ENCODE results near the gene FXYD4.
"Not testable (repeated sequence)": the region's sequence is repeated elsewhere in the genome, so short reads cannot be mapped to it uniquely, and the experiment has no call there.

FXYD4 gene

DNA sequence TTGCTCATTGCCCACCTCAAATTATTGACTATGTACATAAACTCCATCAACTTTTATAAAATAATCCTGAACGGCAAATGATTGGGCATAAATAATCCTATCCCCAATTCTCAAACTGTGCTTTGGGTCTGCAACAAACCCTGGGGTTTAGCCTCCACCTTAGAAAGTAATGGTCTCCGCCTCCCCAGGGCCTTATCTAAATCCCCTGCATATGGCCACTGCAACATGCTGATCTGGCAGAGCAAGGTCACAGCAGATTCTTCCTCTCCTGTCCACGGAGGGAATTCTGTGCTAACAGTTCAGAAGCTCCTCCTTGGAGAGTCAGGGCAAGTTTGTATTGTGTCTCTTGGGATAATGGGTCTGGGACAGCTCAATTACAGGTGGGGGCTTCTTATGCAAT, 18.4 kb downstream of the FXYD4 start:
- in situ Hi-C loops (cut with HindIII; ENCODE audit: low pct_ligation_motif_present, low pct_unique_long_range_greater_than_20kb, low sequenced_read_pairs), result no loop called here
- no peak for DNase-seq

DNA sequence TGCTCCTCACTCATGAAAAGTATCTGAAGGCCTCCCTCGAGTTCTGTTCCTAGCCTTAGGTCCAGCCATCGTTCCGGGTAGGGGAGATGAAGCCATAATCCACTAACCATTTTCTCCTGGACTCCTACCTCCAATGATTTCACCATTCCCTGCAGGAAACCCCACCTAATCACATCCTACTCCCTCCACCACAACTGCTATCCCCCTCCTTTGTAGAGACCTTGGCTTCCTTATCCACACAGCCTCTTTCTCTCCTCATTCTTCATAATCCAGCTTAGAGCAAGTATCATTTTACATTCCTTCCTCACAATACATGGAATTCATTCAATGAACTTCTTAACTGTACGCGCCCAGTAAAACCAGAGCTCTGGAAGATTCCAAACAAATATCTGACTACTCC, 18.9 kb downstream of the FXYD4 start:
- no peak for DNase-seq
- in situ Hi-C loops (cut with HindIII; ENCODE audit: low pct_ligation_motif_present, low pct_unique_long_range_greater_than_20kb, low sequenced_read_pairs), result no loop called here

DNA sequence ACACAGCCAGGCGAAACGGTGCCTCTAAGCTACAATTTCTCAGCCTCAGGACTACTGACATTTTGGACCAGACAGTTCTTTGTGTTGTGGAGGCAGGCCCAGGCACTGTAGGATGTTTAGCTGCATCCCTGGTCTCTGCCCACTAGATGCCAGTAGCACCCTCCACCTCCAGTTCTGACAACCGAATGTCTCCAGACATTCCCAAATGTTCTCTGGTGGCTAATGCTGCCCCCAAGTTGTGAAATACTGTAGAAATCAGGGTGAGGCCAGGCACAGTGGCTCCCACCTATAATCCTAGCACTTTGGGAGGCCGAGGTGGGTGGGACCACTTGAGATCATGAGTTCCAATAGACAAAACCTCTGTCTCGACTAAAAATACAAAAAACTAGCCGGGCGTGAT, 19.3 kb downstream of the FXYD4 start:
- in situ Hi-C loops (cut with HindIII; ENCODE audit: low pct_ligation_motif_present, low pct_unique_long_range_greater_than_20kb, low sequenced_read_pairs), result no loop called here
- DNase-seq, result peak; percentile 61

DNA sequence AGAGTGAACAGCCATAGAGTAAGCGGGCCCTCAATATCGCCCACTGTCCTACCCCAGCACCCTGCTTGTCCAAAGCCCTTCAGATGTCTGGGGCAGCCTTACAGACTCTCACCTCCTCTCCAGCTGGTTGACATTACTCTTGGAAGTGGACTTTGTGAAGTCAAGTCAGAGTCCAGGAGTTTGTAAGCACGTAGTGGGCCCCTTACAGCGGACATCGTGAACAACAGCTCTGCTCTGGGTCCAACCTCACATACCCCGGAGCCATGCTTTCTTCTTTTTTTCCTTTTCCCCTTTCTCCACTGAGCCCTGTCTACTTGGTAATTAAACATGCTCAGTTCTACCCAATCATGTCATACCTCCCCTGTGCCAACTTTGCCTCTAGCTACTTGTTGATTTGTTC, 20.1 kb downstream of the FXYD4 start:
- in situ Hi-C loops (cut with HindIII; ENCODE audit: low pct_ligation_motif_present, low pct_unique_long_range_greater_than_20kb, low sequenced_read_pairs), result no loop called here
- DNase-seq, result no peak

DNA sequence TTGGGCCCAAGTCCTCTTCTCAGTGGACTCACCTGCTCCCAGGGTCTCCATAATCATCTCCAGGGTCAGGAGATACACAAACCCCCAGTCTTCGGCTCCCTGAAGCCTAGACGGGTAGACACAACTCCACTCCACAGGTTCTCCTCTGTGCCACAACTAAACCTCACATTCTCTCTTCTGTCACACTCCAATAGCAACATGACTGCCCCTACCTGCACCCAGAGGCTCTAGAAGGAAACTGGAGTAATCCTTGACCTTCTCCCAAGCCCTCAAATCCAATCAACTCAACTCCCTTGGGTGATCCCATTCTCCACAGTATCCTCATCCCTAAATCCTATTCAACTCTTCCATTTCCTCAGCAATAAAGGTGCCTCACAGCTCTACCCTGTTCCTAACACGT, 21.3 kb downstream of the FXYD4 start:
- no peak for DNase-seq
- in situ Hi-C loops (cut with HindIII; ENCODE audit: low pct_ligation_motif_present, low pct_unique_long_range_greater_than_20kb, low sequenced_read_pairs), result no loop called here

DNA sequence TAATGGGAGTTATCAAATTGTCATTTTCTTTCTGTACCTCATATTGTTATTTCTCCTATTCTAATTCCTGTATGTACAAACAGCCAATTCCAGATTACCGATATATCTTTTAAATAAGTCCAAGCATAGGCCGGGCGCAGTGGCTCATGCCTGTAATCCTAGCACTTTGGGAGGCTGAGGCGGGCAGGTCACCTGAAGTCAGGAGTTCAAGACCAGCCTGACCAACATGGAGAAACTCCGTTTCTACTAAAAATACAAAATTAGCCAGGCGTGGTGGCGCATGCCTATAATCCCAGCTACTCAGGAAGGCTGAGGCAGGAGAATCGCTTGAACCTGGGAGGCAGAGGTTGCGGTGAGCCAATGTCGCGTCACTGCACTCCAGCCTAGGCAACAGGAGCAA, 21.8 kb downstream of the FXYD4 start:
- in situ Hi-C loops (cut with HindIII; ENCODE audit: low pct_ligation_motif_present, low pct_unique_long_range_greater_than_20kb, low sequenced_read_pairs); DNase-seq: not testable (repeated sequence)

DNA sequence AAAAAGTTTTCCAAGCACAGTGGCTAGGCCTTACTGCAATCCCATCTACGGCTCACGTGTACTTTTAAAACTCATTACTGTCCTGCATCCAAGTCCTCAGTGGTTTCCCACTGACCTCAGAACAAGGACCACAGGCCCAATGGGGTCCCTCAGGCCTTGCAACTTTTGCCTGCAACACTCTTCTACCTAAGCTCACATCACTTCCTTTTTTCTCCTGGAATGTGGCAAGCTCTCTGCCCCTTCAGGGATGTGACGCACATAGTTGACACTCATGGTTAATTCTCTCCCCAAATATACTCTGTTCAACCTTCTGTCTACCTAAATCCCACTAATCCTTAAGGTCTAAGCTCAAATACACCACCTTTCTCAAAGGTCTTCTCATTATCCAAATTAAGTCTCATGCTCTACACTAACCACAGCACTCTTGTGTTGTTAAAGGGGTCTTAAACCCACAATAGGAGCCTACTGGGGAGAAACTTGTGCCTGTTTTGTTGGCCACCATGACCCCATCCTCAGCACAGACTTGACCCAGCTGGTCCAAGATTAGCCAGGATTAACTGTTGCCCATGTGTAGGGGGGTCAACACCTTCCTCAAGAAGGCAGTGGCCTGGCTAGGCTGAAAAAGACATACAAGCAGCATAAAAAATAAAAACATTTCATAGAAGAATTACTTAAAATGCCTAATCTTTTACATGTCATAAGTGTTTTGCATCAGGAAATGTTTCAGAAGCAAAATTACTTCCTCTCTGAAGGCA, 22.3 kb downstream of the FXYD4 start:
- no peak for DNase-seq

DNA sequence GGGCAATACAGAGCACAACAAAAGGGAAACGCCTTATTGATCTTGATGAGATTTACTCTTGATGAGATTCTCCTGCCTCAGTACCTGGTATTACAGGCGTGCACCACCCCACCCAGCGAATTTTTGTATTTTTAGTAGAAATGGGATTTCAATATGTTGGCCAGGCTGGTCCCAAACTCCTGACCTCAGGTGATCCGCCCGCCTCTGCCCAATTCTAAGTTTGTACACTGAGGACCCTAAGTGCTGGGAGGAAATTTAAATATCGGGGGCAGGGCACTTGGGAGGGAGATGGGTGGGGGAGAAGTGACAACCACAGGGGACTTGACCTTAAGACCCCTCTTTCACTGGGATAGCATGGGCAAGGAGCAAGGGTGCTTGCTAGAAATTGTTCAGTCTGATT, 23.4 kb downstream of the FXYD4 start:
- in situ Hi-C loops (cut with HindIII; ENCODE audit: low pct_ligation_motif_present, low pct_unique_long_range_greater_than_20kb, low sequenced_read_pairs), result no loop called here
- DNase-seq, result no peak

More for the DNA sequence above, 22.3 kb downstream of the FXYD4 start:
- in situ Hi-C loops (cut with HindIII; ENCODE audit: low pct_ligation_motif_present, low pct_unique_long_range_greater_than_20kb, low sequenced_read_pairs), result no loop called here

DNA sequence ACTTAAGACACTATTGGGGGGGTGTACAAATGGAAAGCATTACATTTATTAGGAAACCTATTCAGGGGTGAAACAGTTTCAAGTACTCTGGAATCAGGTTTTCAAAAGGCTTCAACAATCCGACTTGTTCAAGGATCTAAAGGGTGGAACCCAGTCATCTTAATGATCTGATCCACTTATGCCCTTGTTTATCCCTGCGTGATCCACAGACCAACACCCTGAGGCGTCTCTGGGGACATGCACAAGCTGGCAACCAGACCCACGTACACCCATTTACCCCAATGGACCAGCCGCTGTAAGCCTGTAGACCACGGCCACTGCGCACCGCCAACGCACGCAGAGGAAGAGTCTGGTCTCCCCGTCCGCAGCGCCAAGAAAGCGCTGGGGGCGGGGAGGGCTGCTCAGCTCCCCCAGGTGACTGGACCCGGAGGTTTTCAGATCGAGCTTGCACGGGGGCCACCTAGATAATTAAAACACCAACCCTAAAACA, 24.2 kb downstream of the FXYD4 start:
- DNase-seq, result peak; percentile 11
- in situ Hi-C loops (cut with HindIII; ENCODE audit: low pct_ligation_motif_present, low pct_unique_long_range_greater_than_20kb, low sequenced_read_pairs), result no loop called here

DNA sequence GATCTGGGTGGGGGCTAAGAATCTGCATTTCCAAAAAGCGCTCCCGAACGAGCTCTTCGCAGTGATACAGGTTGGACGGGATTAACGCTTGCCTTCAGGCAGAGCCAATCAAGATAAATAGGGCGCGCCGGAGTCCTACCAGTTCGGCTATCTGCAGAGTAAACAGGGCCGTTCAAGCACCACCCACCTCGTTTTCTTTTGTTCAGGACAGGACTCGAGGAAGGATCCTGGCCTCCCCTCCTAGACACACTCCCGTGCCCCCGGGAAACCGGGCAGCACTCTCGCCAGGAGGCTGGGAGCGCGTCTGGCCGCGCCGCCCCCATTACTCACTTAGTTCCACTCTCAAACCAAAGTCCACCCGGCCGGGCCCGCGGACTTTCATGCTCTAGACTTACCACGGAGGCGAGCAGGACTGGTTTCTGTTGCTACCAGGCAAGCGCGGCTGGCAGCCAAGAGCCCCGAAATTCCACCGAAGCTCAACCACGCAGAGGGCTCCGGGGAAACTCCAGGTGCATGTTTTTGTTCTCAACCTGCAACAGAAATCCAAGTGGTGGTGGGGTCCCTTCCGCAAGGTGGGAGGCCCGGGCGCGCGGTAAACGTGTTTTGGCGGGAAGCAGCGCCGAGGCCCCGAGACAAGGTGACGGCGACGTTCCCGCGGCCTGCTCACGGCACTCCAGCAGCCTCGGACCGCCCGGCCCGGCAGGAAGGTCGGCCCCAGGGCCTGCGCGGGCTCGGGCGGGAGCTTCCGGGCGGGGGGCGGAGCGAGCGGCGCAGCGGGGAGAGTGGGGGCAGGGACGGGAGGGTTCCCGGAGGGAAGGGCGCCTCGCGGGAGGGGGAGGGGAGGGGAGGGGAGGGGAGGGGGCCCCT, 24.9 kb downstream of the FXYD4 start:
- in situ Hi-C loops (cut with HindIII; ENCODE audit: low pct_ligation_motif_present, low pct_unique_long_range_greater_than_20kb, low sequenced_read_pairs), result no loop called here
- DNase-seq, result peak; percentile 78

DNA sequence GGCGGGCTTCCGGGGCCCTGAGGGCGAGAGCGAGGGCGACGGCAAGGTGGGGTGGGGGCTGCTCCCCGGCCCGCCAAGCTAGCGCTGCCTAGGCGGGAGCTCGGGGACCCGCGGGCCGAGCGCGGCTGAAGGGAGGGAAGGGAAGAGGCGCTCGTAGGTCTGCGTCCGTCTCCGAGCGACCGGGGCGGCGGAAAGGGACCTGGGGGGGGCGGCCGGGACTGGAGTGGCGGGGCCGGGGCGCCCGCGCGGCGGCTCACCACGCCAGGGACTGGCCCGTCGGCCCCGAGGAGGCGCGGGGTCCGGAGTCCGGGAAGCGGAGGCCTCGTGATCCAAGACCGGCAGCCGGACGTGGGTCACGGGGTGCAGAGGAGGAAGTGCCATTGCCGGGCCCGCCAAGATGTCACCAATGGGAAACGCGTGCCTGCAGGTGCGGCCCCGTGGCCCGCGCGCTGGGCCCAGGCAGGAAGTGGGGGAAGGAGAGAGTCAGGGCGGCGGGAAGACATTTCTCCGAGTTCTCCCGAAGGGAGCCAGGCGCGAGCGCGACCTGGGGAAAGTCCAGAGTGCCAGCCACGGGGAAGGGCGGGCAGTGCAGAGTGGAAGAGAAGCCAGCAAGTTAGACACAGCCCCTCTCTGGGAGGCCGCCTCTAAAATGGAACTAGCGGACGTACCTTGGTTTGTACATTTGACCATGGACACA, 25.6 kb downstream of the FXYD4 start:
- in situ Hi-C loops (cut with HindIII; ENCODE audit: low pct_ligation_motif_present, low pct_unique_long_range_greater_than_20kb, low sequenced_read_pairs), result no loop called here
- peak; percentile 92 for DNase-seq

DNA sequence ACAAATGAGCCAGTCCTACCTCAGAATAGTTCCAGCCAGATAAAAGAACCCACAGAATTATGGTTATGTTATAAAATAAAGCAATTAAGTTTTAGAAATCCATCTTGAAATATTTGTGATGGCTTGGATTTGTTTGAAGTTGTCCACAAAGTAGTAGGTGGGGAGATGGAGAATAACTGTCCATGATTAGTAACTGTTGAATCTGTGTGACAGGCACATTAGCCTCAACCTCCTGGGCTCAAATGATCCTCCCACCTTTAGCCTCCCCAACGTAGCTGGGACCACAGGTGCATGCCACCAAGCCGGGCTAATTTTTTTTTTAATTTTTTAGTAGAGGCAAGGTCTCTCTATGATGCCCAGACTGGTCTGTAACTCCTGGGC, 27.5 kb downstream of the FXYD4 start:
- DNase-seq, result no peak
- in situ Hi-C loops (cut with HindIII; ENCODE audit: low pct_ligation_motif_present, low pct_unique_long_range_greater_than_20kb, low sequenced_read_pairs), result no loop called here

DNA sequence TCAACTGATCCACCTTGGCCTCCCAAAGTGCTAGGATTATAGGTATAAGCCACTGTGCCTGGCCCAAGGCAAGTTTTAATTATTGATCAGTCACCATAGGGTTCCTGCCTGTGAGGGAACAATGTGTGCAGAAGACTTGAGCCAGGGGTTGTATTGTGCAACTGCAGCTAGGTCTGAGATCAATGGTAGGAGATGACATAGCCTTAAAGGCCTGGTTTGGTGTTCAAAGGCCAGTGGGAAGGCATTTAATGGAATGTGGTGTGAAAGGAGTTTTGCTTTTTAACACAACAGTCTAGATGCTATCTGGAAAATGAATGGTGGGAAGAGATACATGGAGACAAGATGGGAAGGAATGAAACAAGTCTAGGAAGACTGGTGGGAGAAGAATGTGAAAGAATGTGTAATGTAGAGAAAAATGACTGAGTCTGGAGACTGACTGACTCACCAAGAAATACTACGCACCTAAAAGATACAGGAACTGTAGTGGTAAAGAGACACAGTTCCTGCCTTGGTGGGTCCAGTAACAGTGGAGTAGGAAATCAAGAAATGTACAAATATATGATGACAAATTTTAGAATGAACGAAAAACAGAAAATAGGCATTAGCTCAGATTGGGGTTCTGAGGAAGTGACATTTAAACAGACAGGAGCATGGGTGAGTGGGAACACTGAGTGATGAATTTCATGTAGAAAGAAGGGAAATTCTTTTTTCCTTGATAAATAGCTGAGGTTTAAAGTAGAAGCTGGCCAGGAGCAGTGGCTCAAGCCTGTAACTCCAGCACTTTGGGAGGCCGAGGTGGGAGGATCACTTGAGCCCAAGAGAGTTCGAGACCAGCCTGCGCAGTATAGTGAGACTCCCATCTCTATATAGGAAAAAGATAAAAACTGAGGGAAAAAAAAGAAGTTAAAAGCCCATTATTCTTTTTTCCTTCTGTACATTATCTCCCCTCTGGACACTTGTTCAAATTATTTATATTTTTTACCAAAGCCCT, 28.2 kb downstream of the FXYD4 start:
- DNase-seq, result no peak
- in situ Hi-C loops (cut with HindIII; ENCODE audit: low pct_ligation_motif_present, low pct_unique_long_range_greater_than_20kb, low sequenced_read_pairs), result no loop called here

DNA sequence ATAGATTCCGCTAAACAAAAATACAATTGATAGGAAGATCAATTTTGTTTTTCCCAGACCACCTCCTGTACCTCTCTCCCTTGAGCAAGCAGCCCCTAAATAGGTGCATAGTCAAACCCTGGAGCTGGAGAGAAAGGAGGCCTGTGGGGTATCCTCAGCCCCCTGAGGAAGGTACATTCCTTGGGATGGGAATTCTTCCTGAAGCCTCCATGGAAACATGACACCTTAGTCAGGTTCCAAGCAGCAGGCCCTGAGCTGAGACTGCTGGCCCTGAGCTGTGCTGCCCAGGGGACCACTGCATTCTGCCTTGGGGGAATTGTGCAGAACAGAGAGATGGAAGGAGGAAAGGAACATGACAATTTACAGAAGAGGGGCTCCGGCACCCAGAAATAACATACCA, 30.2 kb downstream of the FXYD4 start:
- no peak for DNase-seq
- in situ Hi-C loops (cut with HindIII; ENCODE audit: low pct_ligation_motif_present, low pct_unique_long_range_greater_than_20kb, low sequenced_read_pairs), result no loop called here

DNA sequence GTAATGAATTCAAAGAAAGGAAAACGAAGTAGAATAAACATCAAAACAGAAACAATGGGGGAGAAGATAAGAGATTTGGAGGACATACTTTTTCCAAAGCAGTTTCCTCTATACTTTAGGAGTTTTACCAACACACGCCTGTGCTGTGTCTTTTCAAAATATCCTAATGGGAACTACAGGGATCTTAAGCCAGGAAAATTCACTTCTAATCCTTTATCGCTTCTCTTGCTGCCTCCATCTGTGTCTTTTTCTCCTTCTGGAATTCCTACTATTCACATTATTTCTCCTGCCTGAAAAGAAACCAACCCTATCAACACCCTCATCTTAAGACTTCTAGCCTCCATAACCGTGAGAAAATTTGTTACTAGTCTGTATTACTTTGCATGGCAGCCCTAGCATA, 30.7 kb downstream of the FXYD4 start:
- in situ Hi-C loops (cut with HindIII; ENCODE audit: low pct_ligation_motif_present, low pct_unique_long_range_greater_than_20kb, low sequenced_read_pairs), result no loop called here
- DNase-seq, result no peak

DNA sequence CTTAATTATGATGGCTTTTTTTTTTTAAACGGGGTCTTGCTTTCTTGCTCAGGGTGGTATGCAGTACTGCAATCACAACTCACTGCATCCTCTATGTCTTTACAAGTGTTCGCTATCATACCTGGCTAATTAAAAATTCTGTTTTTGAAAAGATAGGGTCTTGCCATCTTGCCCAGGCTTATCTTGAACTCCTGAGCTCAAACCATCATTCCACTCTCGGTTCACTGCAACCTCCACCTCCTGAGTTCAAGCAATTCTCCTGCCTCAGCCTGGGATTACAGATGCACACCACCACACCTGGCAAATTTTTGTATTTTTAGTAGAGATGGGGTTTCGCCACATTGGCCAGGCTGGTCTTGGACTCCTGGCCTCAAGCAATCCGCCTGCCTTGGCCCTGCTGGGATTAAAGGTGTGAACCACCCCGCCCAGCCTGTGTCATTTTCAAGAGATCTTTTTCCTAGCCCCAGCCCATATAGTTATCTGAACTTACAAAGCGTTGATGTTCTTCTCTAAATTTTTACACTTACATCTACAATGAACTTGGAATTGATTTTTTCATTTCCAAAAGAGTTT, 31.5 kb downstream of the FXYD4 start:
- in situ Hi-C loops (cut with HindIII; ENCODE audit: low pct_ligation_motif_present, low pct_unique_long_range_greater_than_20kb, low sequenced_read_pairs), result no loop called here
- DNase-seq, result no peak

DNA sequence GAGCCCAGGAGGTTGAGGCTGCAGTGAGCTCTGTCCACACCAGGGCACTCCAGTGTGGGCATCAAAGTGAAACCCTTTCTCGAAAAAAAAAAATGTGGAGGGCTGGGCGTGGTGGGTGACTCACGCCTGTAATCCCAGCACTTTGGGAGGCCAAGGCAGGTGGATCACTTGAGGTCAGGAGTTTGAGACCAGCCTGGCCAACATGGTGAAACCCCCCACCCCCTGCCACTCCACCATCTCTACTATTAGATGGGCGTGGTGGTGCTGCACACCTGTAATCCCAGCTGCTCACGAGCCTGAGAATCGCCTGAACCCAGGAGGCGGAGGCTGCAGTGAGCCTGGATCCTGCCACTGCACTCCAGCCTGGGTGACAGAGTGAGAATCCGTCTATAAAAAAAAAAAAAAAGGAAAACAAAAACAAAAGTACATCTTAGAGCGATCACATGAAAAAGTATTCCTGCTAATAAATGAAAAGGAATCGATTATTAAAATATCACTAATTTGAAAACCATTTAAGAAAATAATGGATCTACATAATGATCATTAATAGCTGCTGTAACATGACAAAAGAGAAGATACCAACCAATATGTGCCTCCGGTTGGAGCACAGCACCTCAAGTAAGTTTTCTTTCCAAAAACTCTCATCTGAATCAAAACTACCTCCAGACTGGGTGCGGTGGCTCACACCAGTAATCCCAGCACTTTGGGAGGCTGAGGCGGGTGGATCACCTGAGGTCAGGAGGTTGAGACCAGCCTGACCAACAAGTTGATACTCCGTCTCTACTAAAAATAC, 32.7 kb downstream of the FXYD4 start:
- DNase-seq, result peak; percentile 43
- in situ Hi-C loops (cut with HindIII; ENCODE audit: low pct_ligation_motif_present, low pct_unique_long_range_greater_than_20kb, low sequenced_read_pairs), result no loop called here

Data from ACHN (cell line).